ENCODE results near the gene KCNN3. TPM values are rescaled to one million over a fixed set of nuclear protein-coding genes. Genes with fewer than 3 reads are reported as not detected.

Gene KCNN3
- total RNA-seq, 1 donor from 2014 or later = 0.36 TPM

DNA sequence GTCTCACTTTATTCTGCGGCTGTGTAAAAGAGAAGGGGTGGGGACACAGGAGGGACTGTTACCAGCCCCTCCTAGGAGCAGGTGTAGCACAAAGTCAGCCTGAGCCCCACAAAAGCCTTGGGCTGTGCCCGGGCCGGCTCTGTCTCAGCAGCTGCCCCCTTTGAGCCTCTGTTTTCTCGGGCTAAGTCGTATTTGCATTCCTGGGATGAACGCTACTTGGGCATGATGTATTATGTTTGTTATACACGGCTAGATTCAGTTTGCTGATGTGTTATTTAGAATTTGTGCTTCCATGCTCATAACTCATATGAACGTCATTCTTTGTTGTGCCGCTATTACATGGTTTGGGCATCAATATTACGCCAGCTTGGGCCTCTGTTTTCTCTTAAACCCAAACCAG, 47.8 kb downstream of the KCNN3 start:
- Mint-ChIP-seq H3K9me3 (no peaks in the 10 kb centered on the region), H3K27me3 (ENCODE audit: insufficient read depth) (peaks cover 2% of the 10 kb centered on the region), H3K36me3 (ENCODE audit: low read depth) (no peaks in the 10 kb centered on the region), H3K27ac (no peak overlapping the region), H3K4me1 (ENCODE audit: low read depth) (no peaks in the 10 kb centered on the region), H3K4me3 (no peak overlapping the region)
- intact Hi-C loops (cut with micrococcal nuclease) = no loop called here
- no peak for DNase-seq (ENCODE audit: low spot score)

GRCh38 chr1:154821083-154821482, 49.0 kb downstream of the KCNN3 start:
- DNase-seq (ENCODE audit: low spot score) = no peak
- Mint-ChIP-seq H3K27ac (no peak overlapping the region), H3K4me3 (no peak overlapping the region), H3K27me3 (ENCODE audit: insufficient read depth) (no peaks in the 10 kb centered on the region), H3K36me3 (ENCODE audit: low read depth) (no peaks in the 10 kb centered on the region), H3K9me3 (no peaks in the 10 kb centered on the region), H3K4me1 (ENCODE audit: low read depth) (no peaks in the 10 kb centered on the region)
- intact Hi-C loops (cut with micrococcal nuclease) = no loop called here

GRCh38 chr1:154820646-154821045, 49.4 kb downstream of the KCNN3 start:
- DNase-seq (ENCODE audit: low spot score) = no peak
- intact Hi-C loops (cut with micrococcal nuclease) = no loop called here
- H3K36me3 Mint-ChIP-seq (ENCODE audit: low read depth) = no peaks in the 10 kb centered on the region
- H3K27ac Mint-ChIP-seq = no peak overlapping the region
- no peaks in the 10 kb centered on the region for H3K4me1 Mint-ChIP-seq (ENCODE audit: low read depth)
- H3K4me3 Mint-ChIP-seq = no peak overlapping the region
- H3K9me3 Mint-ChIP-seq = no peaks in the 10 kb centered on the region
- no peaks in the 10 kb centered on the region for H3K27me3 Mint-ChIP-seq (ENCODE audit: insufficient read depth)

- DNase-seq (ENCODE audit: low spot score) = no peak
These were observed 50.2 kb downstream of the KCNN3 start for GRCh38 chr1:154819628-154820590.

DNA sequence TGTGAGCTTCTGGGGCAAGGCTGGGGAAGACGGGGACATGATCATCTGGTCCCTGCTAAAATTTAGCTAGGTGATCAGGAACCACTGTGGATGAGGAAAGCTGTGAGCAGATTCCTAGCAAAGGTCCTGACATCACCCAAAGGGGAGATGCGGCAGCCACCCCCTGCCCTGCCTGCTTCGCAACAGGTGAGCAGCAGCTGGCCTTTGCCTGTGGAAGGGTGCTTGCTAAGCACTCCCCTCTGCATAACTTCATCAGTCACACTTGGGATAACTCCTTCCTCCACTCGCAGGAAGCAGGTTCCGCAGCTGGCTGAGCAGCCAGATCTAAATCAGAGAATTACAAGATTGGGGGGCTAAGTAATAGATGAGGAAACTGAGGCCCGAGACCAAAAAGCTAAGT, 51.2 kb downstream of the KCNN3 start:
- H3K4me1 Mint-ChIP-seq (ENCODE audit: low read depth) = no peaks in the 10 kb centered on the region
- no peaks in the 10 kb centered on the region for H3K36me3 Mint-ChIP-seq (ENCODE audit: low read depth)
- H3K4me3 Mint-ChIP-seq = no peak overlapping the region
- no peak overlapping the region for H3K27ac Mint-ChIP-seq
- no peak for DNase-seq (ENCODE audit: low spot score)
- no peaks in the 10 kb centered on the region for H3K9me3 Mint-ChIP-seq
- H3K27me3 Mint-ChIP-seq (ENCODE audit: insufficient read depth) = no peaks in the 10 kb centered on the region
- intact Hi-C loops (cut with micrococcal nuclease) = no loop called here

More at GRCh38 chr1:154819628-154820590, 50.2 kb downstream of the KCNN3 start:
- Mint-ChIP-seq H3K27ac (no peak overlapping the region), H3K4me3 (no peak overlapping the region), H3K4me1 (ENCODE audit: low read depth) (no peaks in the 10 kb centered on the region), H3K36me3 (ENCODE audit: low read depth) (no peaks in the 10 kb centered on the region), H3K9me3 (no peaks in the 10 kb centered on the region), H3K27me3 (ENCODE audit: insufficient read depth) (no peaks in the 10 kb centered on the region)
- intact Hi-C loops (cut with micrococcal nuclease) = no loop called here

- Mint-ChIP-seq H3K36me3 (ENCODE audit: low read depth) (no peaks in the 10 kb centered on the region), H3K27me3 (ENCODE audit: insufficient read depth) (peaks cover 4% of the 10 kb centered on the region), H3K27ac (no peak overlapping the region), H3K9me3 (no peaks in the 10 kb centered on the region), H3K4me3 (no peak overlapping the region), H3K4me1 (ENCODE audit: low read depth) (no peaks in the 10 kb centered on the region)
- intact Hi-C loops (cut with micrococcal nuclease) = no loop called here
- DNase-seq (ENCODE audit: low spot score) = no peak
These were observed 53.1 kb downstream of the KCNN3 start for GRCh38 chr1:154816937-154817336.

- Mint-ChIP-seq H3K4me3 (no peak overlapping the region), H3K27me3 (ENCODE audit: insufficient read depth) (peaks cover 4% of the 10 kb centered on the region), H3K27ac (no peak overlapping the region), H3K9me3 (no peaks in the 10 kb centered on the region), H3K36me3 (ENCODE audit: low read depth) (no peaks in the 10 kb centered on the region), H3K4me1 (ENCODE audit: low read depth) (no peaks in the 10 kb centered on the region)
- no peak for DNase-seq (ENCODE audit: low spot score)
- intact Hi-C loops (cut with micrococcal nuclease) = no loop called here
These were observed 53.7 kb downstream of the KCNN3 start for GRCh38 chr1:154816369-154816768.

DNA sequence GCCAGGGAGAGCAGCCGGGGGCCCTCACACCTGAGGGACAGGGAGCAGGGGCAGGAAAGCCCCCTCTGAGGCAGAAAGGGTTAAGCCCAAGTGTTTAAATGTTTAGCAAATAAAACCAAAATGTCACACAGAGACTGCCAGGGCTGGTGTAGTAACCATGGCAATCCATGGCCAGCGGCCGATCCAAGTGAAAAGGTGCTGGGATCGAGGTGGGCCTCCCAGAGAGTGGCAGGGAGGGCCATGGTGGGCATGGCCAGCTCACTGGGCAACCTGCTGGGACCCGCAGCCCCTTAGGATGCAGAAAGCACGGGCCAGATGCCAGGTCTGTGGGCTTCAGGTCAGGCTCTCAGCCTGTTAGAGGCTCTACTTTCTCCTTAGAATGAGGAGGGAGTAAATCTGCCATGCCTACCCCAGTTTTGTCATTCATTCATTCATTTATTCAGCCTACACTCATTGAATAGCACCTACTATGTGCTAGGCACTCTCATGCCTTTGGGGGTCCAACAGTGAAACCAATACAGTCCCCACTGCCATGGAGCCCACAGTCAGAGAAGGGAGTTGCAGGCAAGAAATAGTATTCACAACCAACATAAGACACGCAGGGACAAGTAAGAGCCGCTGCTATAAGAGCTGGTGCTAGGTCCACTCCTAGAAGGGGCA, 56.1 kb downstream of the KCNN3 start:
- Mint-ChIP-seq H3K27me3 (ENCODE audit: insufficient read depth) (peaks cover 4% of the 10 kb centered on the region), H3K9me3 (no peaks in the 10 kb centered on the region), H3K27ac (no peak overlapping the region), H3K4me1 (ENCODE audit: low read depth) (peaks cover 12% of the 10 kb centered on the region), H3K36me3 (ENCODE audit: low read depth) (no peaks in the 10 kb centered on the region), H3K4me3 (no peak overlapping the region)
- intact Hi-C loops (cut with micrococcal nuclease) = no loop called here
- no peak for DNase-seq (ENCODE audit: low spot score)

- H3K36me3 Mint-ChIP-seq (ENCODE audit: low read depth) = no peaks in the 10 kb centered on the region
- intact Hi-C loops (cut with micrococcal nuclease) = no loop called here
- peaks cover 5% of the 10 kb centered on the region for H3K27me3 Mint-ChIP-seq (ENCODE audit: insufficient read depth)
- no peak for DNase-seq (ENCODE audit: low spot score)
- peaks cover 12% of the 10 kb centered on the region for H3K4me1 Mint-ChIP-seq (ENCODE audit: low read depth)
- H3K4me3 Mint-ChIP-seq = no peak overlapping the region
- H3K9me3 Mint-ChIP-seq = no peaks in the 10 kb centered on the region
- no peak overlapping the region for H3K27ac Mint-ChIP-seq
These were observed 56.7 kb downstream of the KCNN3 start for GRCh38 chr1:154813300-154813816.

DNA sequence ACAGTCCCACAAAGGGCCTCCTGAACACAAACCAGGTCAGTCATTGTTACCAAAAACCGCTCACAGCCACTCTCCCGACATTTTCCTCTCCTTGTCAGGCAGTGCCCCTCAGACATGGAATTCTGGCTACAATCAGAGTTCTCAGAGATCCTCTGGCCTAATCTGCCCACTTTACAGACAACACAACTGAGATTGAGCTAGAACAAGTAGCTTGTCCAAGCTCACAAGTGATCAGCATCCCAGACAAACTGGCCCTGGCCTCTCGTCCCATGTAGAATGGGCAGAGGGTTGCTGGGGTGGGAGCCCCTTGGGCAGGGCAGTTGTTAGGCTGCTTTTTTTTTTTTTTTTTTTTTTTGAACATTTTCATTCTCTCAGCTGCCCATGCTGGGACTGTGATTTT, 57.2 kb downstream of the KCNN3 start:
- no peak overlapping the region for H3K27ac Mint-ChIP-seq
- H3K4me3 Mint-ChIP-seq = no peak overlapping the region
- H3K36me3 Mint-ChIP-seq (ENCODE audit: low read depth) = no peaks in the 10 kb centered on the region
- no peak for DNase-seq (ENCODE audit: low spot score)
- H3K4me1 Mint-ChIP-seq (ENCODE audit: low read depth) = peaks cover 12% of the 10 kb centered on the region
- H3K27me3 Mint-ChIP-seq (ENCODE audit: insufficient read depth) = peaks cover 7% of the 10 kb centered on the region
- H3K9me3 Mint-ChIP-seq = no peaks in the 10 kb centered on the region
- intact Hi-C loops (cut with micrococcal nuclease) = no loop called here

- Mint-ChIP-seq H3K27me3 (ENCODE audit: insufficient read depth) (peaks cover 23% of the 10 kb centered on the region), H3K9me3 (no peaks in the 10 kb centered on the region), H3K27ac (no peak overlapping the region), H3K4me1 (ENCODE audit: low read depth) (peaks cover 12% of the 10 kb centered on the region), H3K36me3 (ENCODE audit: low read depth) (no peaks in the 10 kb centered on the region), H3K4me3 (no peak overlapping the region)
- intact Hi-C loops (cut with micrococcal nuclease) = no loop called here
- no peak for DNase-seq (ENCODE audit: low spot score)
These were observed 59.5 kb downstream of the KCNN3 start for GRCh38 chr1:154810571-154810970.

GRCh38 chr1:154809436-154810413, 60.4 kb downstream of the KCNN3 start:
- Mint-ChIP-seq H3K4me3 (no peak overlapping the region), H3K36me3 (ENCODE audit: low read depth) (no peaks in the 10 kb centered on the region), H3K9me3 (no peaks in the 10 kb centered on the region), H3K4me1 (ENCODE audit: low read depth) (peaks cover 12% of the 10 kb centered on the region), H3K27ac (no peak overlapping the region), H3K27me3 (ENCODE audit: insufficient read depth) (peaks cover 23% of the 10 kb centered on the region)
- no peak for DNase-seq (ENCODE audit: low spot score)
- intact Hi-C loops (cut with micrococcal nuclease) = no loop called here
